KMS-11 (cell line): ENCODE measurements around the gene DUX4.
"Not testable (repeated sequence)": the region's sequence is repeated elsewhere in the genome, so short reads cannot be mapped to it uniquely, and the experiment has no call there.

ENCODE experiments used
- H2AFZ ChIP-seq: fragments of 200-600 bp; sonication (generic); 2 replicates; pipeline ENCODE4 v1.6.1; 2016; ENCODE audit warnings: antibody characterized with exemption, mixed run types, low read depth
- H3K27ac ChIP-seq: fragments of 200-600 bp; sonication (generic); 2 replicates; pipeline ENCODE4 v1.6.1; 2016; ENCODE audit warnings: mild to moderate bottlenecking, mixed run types
- H3K27me3 ChIP-seq: fragments of 200-600 bp; sonication (generic); 2 replicates; pipeline ENCODE4 v1.6.1; 2017; ENCODE audit warnings: mild to moderate bottlenecking, low read depth, mixed run types, moderate library complexity; ENCODE audit not compliant: insufficient read depth
- H3K36me3 ChIP-seq: fragments of 200-600 bp; sonication (generic); 2 replicates; pipeline ENCODE4 v1.6.1; 2017; ENCODE audit warnings: mild to moderate bottlenecking, mixed run types; ENCODE audit not compliant: insufficient read depth
- H3K4me1 ChIP-seq: fragments of 200-600 bp; sonication (generic); 2 replicates; pipeline ENCODE4 v1.6.1; 2016; ENCODE audit warnings: mild to moderate bottlenecking, low read depth, mixed run types; ENCODE audit not compliant: poor library complexity, severe bottlenecking
- H3K4me2 ChIP-seq: fragments of 200-600 bp; sonication (generic); 2 replicates; pipeline ENCODE4 v1.7.0; 2016; ENCODE audit warnings: mild to moderate bottlenecking, mixed run types
- H3K4me3 ChIP-seq: fragments of 200-600 bp; sonication (generic); IDR thresholded peaks from 2 replicates; pipeline ENCODE4 v1.6.1; 2017; ENCODE audit warnings: low read depth, low read length, mixed read lengths; ENCODE audit not compliant: insufficient read depth
- H3K79me2 ChIP-seq: fragments of 200-600 bp; sonication (generic); 2 replicates; pipeline ENCODE4 v1.6.1; 2016; ENCODE audit warnings: low read depth, mixed run types; ENCODE audit not compliant: insufficient read depth
- H3K9ac ChIP-seq: fragments of 200-600 bp; sonication (generic); 2 replicates; pipeline ENCODE4 v1.6.1; 2016; ENCODE audit warnings: mild to moderate bottlenecking, mixed run types
- H4K20me1 ChIP-seq: fragments of 200-600 bp; sonication (generic); 2 replicates; pipeline ENCODE4 v1.6.1; 2016; ENCODE audit warnings: mild to moderate bottlenecking, mixed run types; ENCODE audit not compliant: insufficient read depth

The DUX4 gene

GRCh38 chr4:190173428-190173827, at the start of gene DUX4:
Gene DUX4, plus strand, starts transcription at chr4:190173774. Its CDS starts 0 bp downstream, at chr4:190173774.
- not testable (repeated sequence) for H3K27ac ChIP-seq, H3K79me2 ChIP-seq, H4K20me1 ChIP-seq, H3K27me3 ChIP-seq, H3K9ac ChIP-seq, H2AFZ ChIP-seq, H3K4me1 ChIP-seq, H3K4me2 ChIP-seq, H3K36me3 ChIP-seq, H3K4me3 ChIP-seq

GRCh38 chr4:190175436-190175835, 1.9 kb downstream of the DUX4 start:
- not testable (repeated sequence) for H3K4me3 ChIP-seq, H4K20me1 ChIP-seq, H3K36me3 ChIP-seq, H3K4me2 ChIP-seq, H3K27ac ChIP-seq, H3K79me2 ChIP-seq, H3K27me3 ChIP-seq, H3K4me1 ChIP-seq, H3K9ac ChIP-seq, H2AFZ ChIP-seq

GRCh38 chr4:190177727-190178605, 4.4 kb downstream of the DUX4 start:
- H3K9ac ChIP-seq, H3K27ac ChIP-seq, H4K20me1 ChIP-seq, H3K36me3 ChIP-seq, H3K79me2 ChIP-seq, H3K27me3 ChIP-seq, H3K4me1 ChIP-seq, H3K4me2 ChIP-seq, H3K4me3 ChIP-seq, H2AFZ ChIP-seq: not testable (repeated sequence)

- not testable (repeated sequence) for H3K9ac ChIP-seq, H3K4me3 ChIP-seq, H3K79me2 ChIP-seq, H3K4me1 ChIP-seq, H3K36me3 ChIP-seq, H3K27me3 ChIP-seq, H2AFZ ChIP-seq, H3K4me2 ChIP-seq, H3K27ac ChIP-seq, H4K20me1 ChIP-seq
These were observed 5.0 kb downstream of the DUX4 start for GRCh38 chr4:190178606-190178990.

- not testable (repeated sequence) for H3K4me1 ChIP-seq, H3K79me2 ChIP-seq
These were observed 5.6 kb downstream of the DUX4 start for GRCh38 chr4:190179030-190179739.

GRCh38 chr4:190179740-190180094, 6.1 kb downstream of the DUX4 start:
- H3K27ac ChIP-seq, H3K9ac ChIP-seq, H3K4me3 ChIP-seq, H3K36me3 ChIP-seq, H3K4me2 ChIP-seq, H3K27me3 ChIP-seq, H3K4me1 ChIP-seq, H4K20me1 ChIP-seq, H3K79me2 ChIP-seq, H2AFZ ChIP-seq: not testable (repeated sequence)

More at GRCh38 chr4:190179030-190179739, 5.6 kb downstream of the DUX4 start:
- not testable (repeated sequence) for H3K36me3 ChIP-seq, H3K4me3 ChIP-seq, H2AFZ ChIP-seq, H4K20me1 ChIP-seq, H3K27ac ChIP-seq, H3K9ac ChIP-seq, H3K27me3 ChIP-seq, H3K4me2 ChIP-seq

GRCh38 chr4:190180947-190181346, 7.4 kb downstream of the DUX4 start:
- H3K4me2 ChIP-seq, H3K4me1 ChIP-seq, H3K4me3 ChIP-seq, H3K27me3 ChIP-seq, H3K79me2 ChIP-seq, H3K36me3 ChIP-seq, H3K27ac ChIP-seq, H4K20me1 ChIP-seq, H3K9ac ChIP-seq, H2AFZ ChIP-seq: not testable (repeated sequence)

- not testable (repeated sequence) for H3K79me2 ChIP-seq, H4K20me1 ChIP-seq, H3K4me2 ChIP-seq, H3K9ac ChIP-seq, H2AFZ ChIP-seq, H3K27me3 ChIP-seq, H3K4me1 ChIP-seq, H3K36me3 ChIP-seq, H3K27ac ChIP-seq, H3K4me3 ChIP-seq
These were observed 8.0 kb downstream of the DUX4 start for GRCh38 chr4:190181481-190182100.

- H3K4me1 ChIP-seq: not testable (repeated sequence)
These were observed 29.9 kb downstream of the DUX4 start for GRCh38 chr4:190203510-190203909.

More at GRCh38 chr4:190203510-190203909, 29.9 kb downstream of the DUX4 start:
- not testable (repeated sequence) for H3K79me2 ChIP-seq, H3K9ac ChIP-seq, H3K27me3 ChIP-seq, H2AFZ ChIP-seq, H3K27ac ChIP-seq, H3K4me3 ChIP-seq, H3K4me2 ChIP-seq, H3K36me3 ChIP-seq, H4K20me1 ChIP-seq
